ENCODE measurements around the gene SP110.

SP110 gene

DNA sequence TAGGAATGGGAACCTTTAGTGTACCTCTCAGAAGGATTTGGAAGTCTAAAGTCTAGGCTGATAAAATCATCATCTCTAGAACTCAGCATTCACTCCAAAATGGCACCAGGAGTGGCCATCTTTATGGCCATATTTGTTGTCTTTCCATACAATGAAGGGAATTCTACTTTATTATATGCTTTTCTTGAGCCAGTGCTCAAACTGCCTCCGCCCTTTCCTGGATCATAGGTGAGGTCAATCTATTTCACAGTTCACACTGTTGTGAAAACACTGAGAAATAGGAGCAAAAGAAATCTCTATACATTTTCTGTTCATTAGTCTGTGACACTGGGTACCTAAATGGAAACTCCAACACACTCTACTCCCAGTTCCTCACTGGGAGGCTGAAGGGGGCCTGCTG is 55.6 kb downstream of the SP110 start:
- no peak for DNase-seq

DNA sequence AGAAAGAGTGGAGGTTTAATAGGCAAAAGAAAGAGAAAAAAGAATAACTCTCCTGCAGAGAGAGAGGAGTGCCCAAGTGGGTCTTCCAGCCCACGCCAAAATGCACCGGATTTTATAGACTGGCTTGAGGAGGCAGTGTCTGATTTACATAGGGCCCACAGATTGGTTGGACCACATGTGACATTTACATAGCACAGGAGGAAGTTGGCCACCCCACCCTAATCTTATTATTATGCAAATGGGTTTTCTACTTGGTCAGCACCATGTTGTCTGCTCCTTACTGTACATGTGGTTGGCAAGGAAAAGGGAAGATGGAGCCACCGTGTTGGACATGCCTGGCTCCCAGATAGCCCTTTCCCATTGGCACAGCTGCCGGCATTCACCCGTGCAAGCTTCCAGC is 56.8 kb downstream of the SP110 start:
- DNase-seq: peak; percentile 16

- peak; percentile 75 for DNase-seq
These were observed 58.6 kb downstream of the SP110 start for GRCh38 chr2:230161184-230161583.

DNA sequence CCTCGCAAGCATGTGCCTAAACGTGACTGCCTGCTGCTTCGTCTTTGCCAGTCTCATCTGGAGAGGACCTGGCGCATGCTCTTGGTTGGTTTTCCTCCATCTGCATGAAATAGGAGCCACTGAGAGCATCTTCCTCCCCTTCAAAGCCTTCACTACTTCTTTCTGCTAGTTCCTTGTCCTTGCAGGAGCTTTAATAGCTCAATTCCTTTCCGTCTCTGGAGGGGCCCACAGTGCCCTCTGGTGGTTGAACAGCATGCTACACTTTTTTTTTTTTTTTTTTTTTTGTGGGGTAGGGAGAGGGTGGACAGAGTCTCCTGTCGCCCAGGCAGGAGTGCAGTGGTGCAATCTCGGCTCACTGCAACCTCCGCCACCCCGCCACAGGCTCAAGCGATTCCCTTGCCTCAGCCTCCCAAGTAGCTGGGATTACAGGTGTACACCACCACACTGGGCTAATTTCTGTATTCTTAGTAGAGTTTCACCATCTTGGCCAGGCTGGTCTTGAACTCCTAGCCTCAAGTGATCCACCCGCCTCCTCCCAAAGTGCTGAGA is 59.6 kb downstream of the SP110 start:
- DNase-seq: peak; percentile 75

DNA sequence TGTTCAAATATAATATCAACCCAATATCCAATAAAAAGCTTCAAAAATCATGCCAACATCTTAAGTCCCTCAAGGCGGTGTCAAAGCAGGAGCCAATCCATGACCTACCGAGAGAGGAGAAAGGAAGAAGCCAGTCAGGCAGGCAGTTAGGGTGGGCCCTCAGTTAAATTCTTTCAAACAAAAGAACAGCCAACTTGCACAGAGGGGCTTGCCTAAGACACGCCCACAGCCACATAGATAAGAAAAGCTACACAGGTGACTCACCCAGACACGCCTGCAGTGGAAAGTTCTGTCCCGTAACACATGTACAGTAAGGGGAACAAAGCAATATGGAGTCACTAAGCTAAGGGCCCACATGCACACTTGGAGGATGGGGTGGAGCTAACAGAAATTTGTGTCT is 61.3 kb downstream of the SP110 start:
- DNase-seq: no peak

- DNase-seq: no peak
These were observed 62.7 kb downstream of the SP110 start for GRCh38 chr2:230156782-230157699.

DNA sequence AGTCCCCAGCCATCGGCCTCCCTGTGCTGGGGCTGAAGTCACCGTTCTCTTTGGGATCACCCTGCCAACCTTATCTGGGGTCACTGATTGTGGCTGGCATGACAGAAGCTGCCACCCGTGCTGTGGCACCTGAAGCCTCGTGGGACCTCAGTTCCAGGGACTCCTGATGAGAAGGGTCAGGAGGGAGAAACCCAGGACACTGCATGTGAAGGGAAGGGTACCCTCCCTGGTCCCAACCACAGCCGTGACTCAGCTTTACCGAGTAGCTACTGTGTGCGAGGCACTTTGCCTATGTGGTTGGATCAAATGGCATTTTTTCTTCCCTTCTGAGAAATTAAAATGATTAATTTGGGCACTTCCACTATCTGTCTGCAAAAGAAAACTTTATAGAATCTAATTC is 64.4 kb downstream of the SP110 start:
- no peak for DNase-seq

DNA sequence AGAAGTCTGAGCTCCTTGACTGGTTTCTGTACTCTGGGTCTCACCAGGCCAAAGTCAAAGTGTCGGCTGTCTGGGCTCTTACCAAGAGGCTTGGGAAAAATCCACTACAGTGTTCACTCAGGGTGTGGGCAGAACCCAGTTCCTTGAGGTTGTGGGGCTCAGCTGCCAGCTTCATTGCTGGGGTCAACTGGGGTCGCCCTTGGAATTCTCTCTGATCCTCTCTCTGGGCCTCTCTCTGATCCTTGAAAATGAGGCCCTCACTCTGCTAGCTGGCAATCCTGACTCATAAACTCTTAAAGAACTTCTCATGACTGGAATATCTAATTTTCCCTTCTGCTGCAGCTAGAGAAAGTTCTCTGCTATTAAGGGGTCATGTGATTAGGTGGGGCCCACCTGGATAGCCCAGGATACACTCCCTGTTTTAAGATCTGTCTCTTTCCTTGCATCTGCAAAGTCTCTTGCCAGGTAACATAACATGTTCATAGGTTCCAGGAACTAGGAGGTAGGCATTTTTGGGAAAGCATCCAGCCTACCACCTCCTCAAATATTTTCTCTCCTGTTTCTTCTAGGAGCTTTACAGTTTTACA is 66.3 kb downstream of the SP110 start:
- no peak for DNase-seq

- no peak for DNase-seq
These were observed 67.5 kb downstream of the SP110 start for GRCh38 chr2:230152334-230152733.

DNA sequence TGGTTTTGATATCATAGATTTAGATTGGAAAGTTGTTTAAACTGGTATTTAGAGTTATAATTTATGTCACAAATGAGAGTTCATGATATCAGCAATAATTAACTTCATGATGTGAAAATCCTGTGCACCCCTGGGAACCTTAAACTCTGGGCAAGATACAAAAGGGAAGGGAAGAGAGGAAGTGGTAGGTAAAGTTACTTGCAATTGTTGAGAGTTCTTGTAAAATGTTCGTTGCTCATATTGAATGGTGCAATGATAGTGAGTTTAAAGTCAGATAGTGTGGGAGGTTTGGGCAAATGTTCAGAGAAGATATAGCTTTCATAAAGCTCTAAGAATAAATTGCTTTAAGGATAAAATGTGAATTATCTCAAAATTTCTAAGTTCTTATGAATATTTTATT is 75.4 kb downstream of the SP110 start:
- DNase-seq: no peak

- DNase-seq: no peak
These were observed 79.1 kb downstream of the SP110 start for GRCh38 chr2:230140667-230141066.

- DNase-seq: no peak
These were observed 81.8 kb downstream of the SP110 start for GRCh38 chr2:230137902-230138539.

DNA sequence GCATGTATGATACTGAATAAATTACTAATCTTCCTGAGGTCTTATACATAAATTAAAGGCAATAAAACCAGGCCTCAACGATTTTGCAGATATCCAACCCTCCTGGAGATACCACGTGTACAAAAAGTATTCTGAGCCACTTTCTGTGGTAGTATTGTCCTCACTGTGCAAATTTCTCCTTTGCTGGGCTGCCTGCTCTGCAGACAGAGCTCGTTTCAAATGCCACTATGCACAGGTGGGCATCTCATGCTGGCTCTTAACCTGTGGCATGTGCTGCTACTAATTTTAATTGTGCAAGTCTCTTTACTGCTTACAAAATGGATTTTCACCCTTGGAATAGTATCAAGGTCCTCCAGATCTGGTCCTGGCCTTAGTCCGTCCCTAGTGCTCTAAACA is 84.7 kb downstream of the SP110 start:
- no peak for DNase-seq

- DNase-seq: no peak
These were observed 85.2 kb downstream of the SP110 start for GRCh38 chr2:230134496-230135129.

GRCh38 chr2:230131366-230131765 is 88.4 kb downstream of the SP110 start:
- no peak for DNase-seq

GRCh38 chr2:230130668-230131364 is 89.0 kb downstream of the SP110 start:
- peak; percentile 40 for DNase-seq

DNA sequence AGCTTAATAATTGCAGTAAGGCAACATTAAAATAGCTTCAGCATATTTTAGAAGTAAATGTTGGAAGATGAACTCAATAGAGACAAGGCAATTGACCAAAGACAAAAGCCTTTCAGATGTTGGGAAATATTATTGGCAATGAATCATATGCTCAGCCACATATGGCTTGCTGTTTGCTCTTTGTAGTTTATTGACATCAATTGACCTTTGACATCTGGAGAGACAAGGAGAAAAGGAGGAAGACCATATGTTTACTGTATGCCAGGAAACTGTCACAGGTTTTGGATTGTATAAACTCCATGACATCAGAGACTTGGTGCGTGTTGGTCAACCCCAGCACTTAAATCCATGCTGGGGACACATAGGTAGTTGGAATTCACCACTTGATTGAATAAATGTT is 90.4 kb downstream of the SP110 start:
- DNase-seq: peak; percentile 31

DNA sequence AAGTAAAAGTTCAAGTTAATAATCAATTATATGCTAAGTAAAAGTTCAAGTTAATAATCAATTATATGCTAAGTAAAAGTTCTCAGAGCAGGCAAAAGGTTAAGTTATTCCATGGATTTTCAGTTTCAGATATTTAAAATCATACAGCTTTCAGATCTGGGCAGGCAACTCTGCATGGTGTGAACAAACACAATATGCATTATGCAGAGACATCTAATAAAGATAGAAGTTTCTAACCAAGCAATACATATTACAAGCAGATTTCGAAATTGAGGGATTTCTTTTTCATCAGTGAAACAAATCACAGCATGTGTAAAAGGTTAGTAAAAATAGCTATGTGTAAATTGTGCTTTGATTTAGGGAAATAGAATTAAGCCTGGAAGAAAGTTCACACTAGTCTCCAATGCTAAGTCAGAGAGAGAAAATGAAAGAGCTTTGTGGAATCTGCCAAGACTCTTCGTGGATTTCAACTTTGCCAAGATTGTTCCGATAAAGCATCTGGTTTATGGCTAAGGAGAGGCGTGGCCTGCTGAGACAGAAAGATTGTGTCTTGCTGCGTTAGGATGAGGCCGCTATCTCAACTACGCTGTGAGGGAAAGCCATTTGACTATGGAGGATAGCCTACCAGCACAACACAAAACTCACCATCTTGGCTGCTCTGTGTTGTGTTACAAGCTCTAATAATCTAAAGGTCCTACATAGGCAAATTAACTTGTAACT is 91.0 kb downstream of the SP110 start:
- DNase-seq: peak; percentile 60

DNA sequence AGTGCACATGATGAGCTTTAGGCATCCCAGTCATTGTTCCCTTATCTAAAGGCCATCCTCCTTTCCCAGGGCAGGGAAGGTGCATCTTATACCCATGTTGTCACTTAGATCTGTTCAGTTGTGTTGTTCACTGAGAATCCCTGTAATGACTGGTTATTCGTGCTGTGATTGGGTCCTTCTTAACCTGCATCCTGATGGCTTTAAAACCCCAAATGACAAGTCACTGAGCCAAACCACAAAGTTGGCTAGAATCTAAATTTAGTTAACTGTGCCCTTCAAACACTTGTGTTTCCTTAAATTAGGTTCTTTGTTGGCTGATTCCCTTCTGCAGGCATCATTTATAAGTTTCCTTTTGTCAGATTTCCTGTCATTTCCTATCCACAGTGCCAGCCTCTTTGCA is 92.6 kb downstream of the SP110 start:
- no peak for DNase-seq

- peak; percentile 72 for DNase-seq
These were observed 94.9 kb downstream of the SP110 start for GRCh38 chr2:230124757-230125431.

GRCh38 chr2:230124235-230124634 is 95.5 kb downstream of the SP110 start:
- DNase-seq: no peak
